ENCODE results near the gene TNFSF13B. TPM values are rescaled to one million over a fixed set of nuclear protein-coding genes. Genes with fewer than 3 reads are reported as not detected.

The TNFSF13B gene, protein sequence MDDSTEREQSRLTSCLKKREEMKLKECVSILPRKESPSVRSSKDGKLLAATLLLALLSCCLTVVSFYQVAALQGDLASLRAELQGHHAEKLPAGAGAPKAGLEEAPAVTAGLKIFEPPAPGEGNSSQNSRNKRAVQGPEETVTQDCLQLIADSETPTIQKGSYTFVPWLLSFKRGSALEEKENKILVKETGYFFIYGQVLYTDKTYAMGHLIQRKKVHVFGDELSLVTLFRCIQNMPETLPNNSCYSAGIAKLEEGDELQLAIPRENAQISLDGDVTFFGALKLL
- polyA plus RNA-seq (ENCODE audit: low read depth in 6 of 6): 10 to 100 TPM in 1 of 6 donors, 1 to 10 TPM in 4, not detected in 1; 3.2 to 20.6 (median 4.6) TPM

DNA sequence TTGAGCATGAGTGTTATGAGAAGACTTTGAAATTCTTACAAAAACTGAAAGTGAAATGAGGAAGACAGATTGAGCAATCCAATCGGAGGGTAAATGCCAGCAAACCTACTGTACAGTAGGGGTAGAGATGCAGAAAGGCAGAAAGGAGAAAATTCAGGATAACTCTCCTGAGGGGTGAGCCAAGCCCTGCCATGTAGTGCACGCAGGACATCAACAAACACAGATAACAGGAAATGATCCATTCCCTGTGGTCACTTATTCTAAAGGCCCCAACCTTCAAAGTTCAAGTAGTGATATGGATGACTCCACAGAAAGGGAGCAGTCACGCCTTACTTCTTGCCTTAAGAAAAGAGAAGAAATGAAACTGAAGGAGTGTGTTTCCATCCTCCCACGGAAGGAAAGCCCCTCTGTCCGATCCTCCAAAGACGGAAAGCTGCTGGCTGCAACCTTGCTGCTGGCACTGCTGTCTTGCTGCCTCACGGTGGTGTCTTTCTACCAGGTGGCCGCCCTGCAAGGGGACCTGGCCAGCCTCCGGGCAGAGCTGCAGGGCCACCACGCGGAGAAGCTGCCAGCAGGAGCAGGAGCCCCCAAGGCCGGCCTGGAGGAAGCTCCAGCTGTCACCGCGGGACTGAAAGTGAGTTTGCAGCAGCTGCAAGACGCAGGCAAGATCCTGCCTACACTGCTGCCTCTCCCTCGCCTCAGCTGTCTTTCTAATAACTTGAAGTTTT, at the start of gene TNFSF13B:
Gene TNFSF13B (plus strand): TSS at position 118 of the 728 bp plus-strand sequence. CDS start 178 bp downstream, at position 296.
- Mint-ChIP-seq H3K27ac (peak within 1 kb of the TSS; percentile 79 to 96 (median 93)), H3K36me3 (no peaks in the 10 kb centered on the region)

DNA sequence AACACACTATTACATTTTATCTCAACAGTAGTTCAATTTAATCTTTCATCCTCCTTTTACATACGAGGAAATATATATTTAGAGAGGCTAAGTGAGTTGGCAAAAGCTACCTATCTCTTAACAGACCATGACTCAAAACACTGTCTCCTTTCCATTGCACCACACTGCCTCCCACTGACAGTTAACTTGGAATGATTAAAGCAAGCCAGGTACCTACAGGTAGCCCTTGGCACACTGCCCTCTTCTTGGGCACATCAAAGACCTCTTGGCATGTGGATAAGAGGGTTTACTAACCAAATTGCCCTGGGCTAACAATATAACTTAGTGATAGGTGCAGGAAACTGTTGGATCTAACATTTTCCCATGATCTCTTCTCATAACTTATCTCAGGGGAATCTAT, 49.5 kb upstream of the TNFSF13B start:
- peaks cover 31 to 48% (median 33%) of the 10 kb centered on the region in 3 donors for H3K4me1 Mint-ChIP-seq

More for the DNA sequence above, at the start of gene TNFSF13B:
- Mint-ChIP-seq H3K4me3 (peak within 1 kb of the TSS; percentile 77 to 96 (median 88)), H3K9me3 (peaks cover 0 to 4% (median 0%) of the 10 kb centered on the region in 7 donors), H3K27me3 (no peaks in the 10 kb centered on the region), H3K4me1 (peaks cover 37 to 46% (median 38%) of the 10 kb centered on the region in 3 donors)
- ATAC-seq (ENCODE audit: low read depth in 2 of 2) (peak; percentile 73 to 75), DNase-seq (peak; percentile 37)

DNA sequence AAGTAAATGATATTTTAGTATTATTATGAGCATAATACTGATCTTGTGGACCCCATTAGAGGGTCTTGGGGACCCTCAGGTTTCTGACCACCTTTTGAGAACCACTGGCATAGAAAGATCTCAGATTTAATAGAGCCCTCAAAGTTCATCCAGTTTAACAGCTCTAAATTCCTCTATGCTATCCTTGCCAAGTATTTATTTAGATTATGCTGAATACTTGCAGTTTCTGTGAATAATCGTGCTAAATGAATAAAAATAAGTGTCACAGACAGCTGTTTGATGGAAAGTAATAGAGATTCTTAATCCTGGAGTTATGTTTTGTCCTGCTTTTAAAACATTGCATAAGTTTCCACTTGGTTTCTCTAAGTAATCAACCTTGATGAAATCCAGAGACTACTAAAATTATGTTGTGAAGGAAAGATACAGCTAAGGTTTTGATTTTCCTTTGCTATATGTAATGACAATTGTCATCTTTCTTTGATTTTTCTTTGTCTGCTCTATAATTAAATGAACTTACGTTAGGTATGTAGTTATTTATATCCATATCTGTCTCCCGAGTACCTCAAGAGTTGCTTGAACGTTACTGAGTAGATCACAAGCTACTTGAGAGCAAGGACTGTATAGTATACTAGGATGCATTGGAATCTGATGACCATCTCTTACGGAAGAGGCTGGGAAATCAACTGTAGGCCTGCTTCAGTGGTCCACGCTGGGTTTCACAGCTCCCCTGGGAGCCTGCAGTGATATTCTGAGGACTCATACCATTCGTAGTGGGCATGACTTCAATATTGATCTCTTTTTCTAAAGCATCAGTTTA, 45.6 kb upstream of the TNFSF13B start:
- Mint-ChIP-seq H3K9me3 (no peaks in the 10 kb centered on the region), H3K4me1 (peaks cover 36 to 48% (median 46%) of the 10 kb centered on the region in 3 donors), H3K4me3 (no peak overlapping the region), H3K36me3 (no peaks in the 10 kb centered on the region), H3K27me3 (no peaks in the 10 kb centered on the region), H3K27ac (no peak overlapping the region)
- no peak for ATAC-seq (ENCODE audit: low read depth in 2 of 2)
- no peak for DNase-seq

More for the DNA sequence above, 49.5 kb upstream of the TNFSF13B start:
- H3K27me3 Mint-ChIP-seq: no peaks in the 10 kb centered on the region
- peak overlapping the region in 5 of 6 donors; percentile 38 to 97 (median 92) for H3K27ac Mint-ChIP-seq
- H3K4me3 Mint-ChIP-seq: peak overlapping the region; percentile 12 to 100 (median 96)
- DNase-seq (no peak), ATAC-seq (ENCODE audit: low read depth in 2 of 2) (no peak)
- no peaks in the 10 kb centered on the region for H3K9me3 Mint-ChIP-seq
- peaks cover 0 to 6% of the 10 kb centered on the region in 2 donors for H3K36me3 Mint-ChIP-seq

DNA sequence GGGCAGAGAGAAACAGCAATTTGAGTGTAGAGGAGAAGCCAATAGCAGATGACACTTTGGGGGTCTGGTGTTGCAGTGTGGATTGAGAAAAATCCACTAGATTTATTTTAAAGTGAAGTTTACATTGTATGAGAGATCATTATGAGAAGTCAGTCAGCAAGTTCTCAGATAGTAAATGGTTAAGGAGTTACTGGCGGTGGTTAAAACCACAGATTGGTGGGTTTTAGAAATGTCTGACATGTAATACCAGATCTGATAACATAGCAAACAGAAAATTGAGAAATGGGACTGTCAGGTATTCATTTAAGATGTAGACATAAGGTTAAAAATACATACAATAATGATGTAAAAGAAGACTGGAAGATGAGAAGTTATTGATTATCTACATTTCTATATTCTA, 44.1 kb upstream of the TNFSF13B start:
- no peak for ATAC-seq (ENCODE audit: low read depth in 2 of 2)
- no peak for DNase-seq
- H3K27ac Mint-ChIP-seq: peak overlapping the region in 5 of 6 donors; percentile 2 to 90 (median 67)
- H3K27me3 Mint-ChIP-seq: no peaks in the 10 kb centered on the region
- H3K4me3 Mint-ChIP-seq: peak overlapping the region in 2 of 8 donors; percentile 1 to 11
- peaks cover 0 to 8% of the 10 kb centered on the region in 2 donors for H3K36me3 Mint-ChIP-seq
- H3K4me1 Mint-ChIP-seq: peaks cover 29 to 37% (median 31%) of the 10 kb centered on the region in 3 donors
- no peaks in the 10 kb centered on the region for H3K9me3 Mint-ChIP-seq

DNA sequence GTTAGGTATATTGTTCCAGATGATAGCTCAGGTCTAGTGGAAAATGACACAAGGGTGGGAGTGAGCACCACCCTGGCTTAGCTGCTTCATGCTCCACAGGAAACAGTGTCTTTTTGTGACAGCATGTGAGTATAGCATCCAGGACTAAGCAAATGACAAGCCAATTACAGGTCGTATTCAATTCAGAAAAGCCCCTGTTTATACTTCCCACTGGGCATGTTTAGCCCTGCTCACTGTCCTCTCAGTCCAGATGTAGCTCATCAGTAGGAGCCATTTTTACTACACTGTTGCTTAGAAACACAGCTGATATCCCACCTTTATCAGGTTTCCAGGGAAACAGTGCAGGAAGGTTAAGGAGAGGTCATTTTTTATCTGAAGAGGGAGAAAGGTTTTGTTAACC, 43.3 kb upstream of the TNFSF13B start:
- Mint-ChIP-seq H3K9me3 (no peaks in the 10 kb centered on the region), H3K27ac (peak overlapping the region in 4 of 6 donors; percentile 2 to 90 (median 58)), H3K27me3 (no peaks in the 10 kb centered on the region), H3K4me3 (no peak overlapping the region), H3K4me1 (peaks cover 27 to 37% (median 31%) of the 10 kb centered on the region in 3 donors), H3K36me3 (peaks cover 0 to 8% of the 10 kb centered on the region in 2 donors)
- DNase-seq: no peak
- ATAC-seq (ENCODE audit: low read depth in 2 of 2): peak; percentile 30 to 56

DNA sequence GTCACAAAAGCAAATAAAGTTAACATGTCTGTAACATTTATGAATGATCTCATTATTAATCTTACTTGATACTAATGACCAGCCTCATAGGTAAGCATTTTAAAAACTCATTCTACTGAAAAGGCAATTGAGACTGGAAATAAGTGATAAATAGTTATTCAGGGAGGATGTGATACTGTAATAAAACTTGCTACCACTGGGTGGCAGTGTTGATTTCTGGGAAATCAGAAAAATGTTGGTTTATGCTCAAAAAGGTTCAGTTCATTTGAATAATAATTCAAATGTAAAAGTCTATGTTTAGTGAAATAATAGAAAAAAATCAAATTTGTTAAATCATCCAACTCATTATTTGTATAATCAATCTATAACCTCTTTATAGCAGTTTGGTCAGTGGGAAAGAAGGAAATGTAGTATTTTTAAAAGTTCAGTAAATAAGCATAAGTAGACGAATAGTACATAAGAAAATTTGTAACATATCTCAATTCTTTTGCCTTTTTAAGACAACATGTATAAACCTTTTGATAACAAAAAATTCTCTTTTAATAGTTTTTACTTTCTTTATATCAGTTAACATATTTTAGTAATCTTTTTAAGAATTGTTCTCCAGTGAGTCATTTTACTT, 41.8 kb upstream of the TNFSF13B start:
- Mint-ChIP-seq H3K9me3 (no peaks in the 10 kb centered on the region), H3K36me3 (peaks cover 0 to 8% of the 10 kb centered on the region in 2 donors), H3K4me1 (peaks cover 27 to 43% (median 38%) of the 10 kb centered on the region in 3 donors), H3K4me3 (no peak overlapping the region), H3K27ac (no peak overlapping the region), H3K27me3 (no peaks in the 10 kb centered on the region)
- peak in 1 of 2 donors; percentile 40 for ATAC-seq (ENCODE audit: low read depth in 2 of 2)
- peak; percentile 38 for DNase-seq

DNA sequence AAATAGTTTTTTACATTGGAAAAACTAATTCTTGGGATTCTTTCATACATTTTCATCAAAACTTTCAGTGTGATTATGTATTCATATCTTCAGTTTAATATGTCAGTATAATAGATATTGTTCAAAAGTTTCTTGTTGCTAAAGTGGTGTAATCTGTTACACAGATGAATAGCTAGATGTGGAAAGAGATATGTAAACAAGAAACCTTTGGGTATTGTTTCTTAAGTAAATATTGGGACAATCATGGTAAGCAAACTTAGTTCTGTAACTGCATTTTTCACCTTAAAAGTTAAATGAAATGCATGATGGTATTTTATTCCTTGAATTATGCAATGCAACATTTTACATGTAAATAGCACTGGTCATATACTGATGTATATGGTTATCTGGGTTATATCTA, 39.1 kb upstream of the TNFSF13B start:
- DNase-seq (no peak), ATAC-seq (ENCODE audit: low read depth in 2 of 2) (no peak)
- Mint-ChIP-seq H3K4me3 (no peak overlapping the region), H3K4me1 (peaks cover 24 to 34% (median 26%) of the 10 kb centered on the region in 3 donors), H3K36me3 (peaks cover 7 to 12% of the 10 kb centered on the region in 2 donors), H3K9me3 (no peaks in the 10 kb centered on the region), H3K27ac (no peak overlapping the region), H3K27me3 (no peaks in the 10 kb centered on the region)

DNA sequence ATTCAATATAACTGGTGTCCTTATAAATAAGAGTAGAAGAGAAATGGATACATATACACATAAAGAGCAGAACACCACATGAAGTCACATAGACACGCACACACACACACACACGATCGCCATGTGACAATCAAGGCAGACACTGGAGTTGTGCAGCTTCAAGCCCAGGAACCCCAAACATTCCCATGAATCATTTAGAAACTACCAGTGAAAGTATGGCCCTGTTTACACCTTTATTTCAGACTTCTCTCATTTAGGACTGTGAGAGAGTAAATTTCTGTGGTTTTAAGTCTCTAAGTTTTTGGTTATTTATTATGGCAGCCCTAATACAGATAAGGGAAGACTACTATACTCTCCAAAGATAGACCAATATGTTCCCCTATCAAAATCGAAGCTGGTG, 20.4 kb upstream of the TNFSF13B start:
- Mint-ChIP-seq H3K9me3 (peaks cover 11 to 34% (median 25%) of the 10 kb centered on the region in 7 donors), H3K27ac (peak overlapping the region in 1 of 6 donors; percentile 21), H3K4me3 (no peak overlapping the region), H3K27me3 (no peaks in the 10 kb centered on the region), H3K4me1 (no peaks in the 10 kb centered on the region), H3K36me3 (peaks cover 9 to 25% of the 10 kb centered on the region in 2 donors)
- no peak for DNase-seq
- no peak for ATAC-seq (ENCODE audit: low read depth in 2 of 2)

DNA sequence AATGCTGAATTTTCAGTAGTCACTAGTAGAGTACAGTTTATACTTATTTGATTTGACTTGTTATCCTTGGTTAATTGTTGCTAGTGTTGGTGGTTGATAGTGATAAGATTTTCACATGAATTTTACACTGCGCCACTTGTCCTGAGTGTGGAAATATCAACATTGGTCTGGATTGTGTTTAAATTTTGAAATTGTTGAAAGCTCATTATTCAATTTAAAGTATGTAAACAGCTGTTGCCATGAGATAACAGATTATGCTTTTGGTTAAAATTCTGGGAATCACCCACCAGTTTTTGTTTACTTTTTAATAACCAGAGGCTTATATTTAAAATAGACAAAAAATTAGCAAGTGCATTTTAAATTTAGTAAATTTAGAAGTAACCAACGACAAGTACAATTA, 12.3 kb upstream of the TNFSF13B start:
- H3K4me1 Mint-ChIP-seq: no peaks in the 10 kb centered on the region
- peaks cover 0 to 2% (median 0%) of the 10 kb centered on the region in 7 donors for H3K9me3 Mint-ChIP-seq
- peaks cover 7 to 10% of the 10 kb centered on the region in 2 donors for H3K36me3 Mint-ChIP-seq
- DNase-seq: no peak
- no peak overlapping the region for H3K4me3 Mint-ChIP-seq
- H3K27ac Mint-ChIP-seq: no peak overlapping the region
- H3K27me3 Mint-ChIP-seq: no peaks in the 10 kb centered on the region
- no peak for ATAC-seq (ENCODE audit: low read depth in 2 of 2)

DNA sequence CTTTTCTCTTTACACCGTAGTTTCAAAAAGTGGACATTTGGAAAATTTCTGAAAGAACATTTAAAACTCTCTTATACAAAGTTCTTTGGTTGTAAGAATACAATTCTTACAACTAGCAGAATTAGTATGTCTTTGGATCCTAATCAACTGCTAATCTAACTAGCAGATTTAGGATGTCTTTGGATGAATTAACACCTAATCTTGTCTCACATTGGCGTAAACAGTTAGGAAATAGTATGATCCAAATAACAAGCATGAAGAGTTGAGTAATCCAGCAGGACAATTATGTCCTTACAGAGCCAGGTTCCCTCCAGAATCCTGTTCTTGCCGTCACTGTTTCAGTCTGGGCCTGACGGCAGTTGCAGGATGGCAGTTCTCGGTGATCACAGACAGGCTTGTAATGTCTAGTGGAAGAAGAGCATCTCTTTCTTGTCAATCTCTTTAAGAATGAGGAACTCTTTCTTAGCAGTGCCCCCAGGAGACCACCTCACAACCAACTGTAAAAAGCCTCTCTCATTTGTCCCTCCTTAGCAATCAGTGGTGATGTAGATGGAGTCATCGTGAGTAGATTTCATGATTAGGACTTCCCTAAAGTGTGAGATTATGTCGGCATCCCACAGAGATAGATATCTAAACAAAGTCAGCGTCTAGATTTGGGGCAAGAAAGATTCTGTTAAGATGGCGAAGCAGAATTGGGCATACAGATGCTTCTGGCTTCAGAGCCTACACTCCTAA, 5.7 kb upstream of the TNFSF13B start:
- H3K4me3 Mint-ChIP-seq: no peak overlapping the region
- no peaks in the 10 kb centered on the region for H3K27me3 Mint-ChIP-seq
- peaks cover 7 to 11% of the 10 kb centered on the region in 2 donors for H3K36me3 Mint-ChIP-seq
- peak overlapping the region in 1 of 6 donors; percentile 47 for H3K27ac Mint-ChIP-seq
- H3K9me3 Mint-ChIP-seq: peaks cover 0 to 4% (median 0%) of the 10 kb centered on the region in 7 donors
- H3K4me1 Mint-ChIP-seq: peaks cover 16 to 25% (median 18%) of the 10 kb centered on the region in 3 donors
- DNase-seq (no peak), ATAC-seq (ENCODE audit: low read depth in 2 of 2) (no peak)

DNA sequence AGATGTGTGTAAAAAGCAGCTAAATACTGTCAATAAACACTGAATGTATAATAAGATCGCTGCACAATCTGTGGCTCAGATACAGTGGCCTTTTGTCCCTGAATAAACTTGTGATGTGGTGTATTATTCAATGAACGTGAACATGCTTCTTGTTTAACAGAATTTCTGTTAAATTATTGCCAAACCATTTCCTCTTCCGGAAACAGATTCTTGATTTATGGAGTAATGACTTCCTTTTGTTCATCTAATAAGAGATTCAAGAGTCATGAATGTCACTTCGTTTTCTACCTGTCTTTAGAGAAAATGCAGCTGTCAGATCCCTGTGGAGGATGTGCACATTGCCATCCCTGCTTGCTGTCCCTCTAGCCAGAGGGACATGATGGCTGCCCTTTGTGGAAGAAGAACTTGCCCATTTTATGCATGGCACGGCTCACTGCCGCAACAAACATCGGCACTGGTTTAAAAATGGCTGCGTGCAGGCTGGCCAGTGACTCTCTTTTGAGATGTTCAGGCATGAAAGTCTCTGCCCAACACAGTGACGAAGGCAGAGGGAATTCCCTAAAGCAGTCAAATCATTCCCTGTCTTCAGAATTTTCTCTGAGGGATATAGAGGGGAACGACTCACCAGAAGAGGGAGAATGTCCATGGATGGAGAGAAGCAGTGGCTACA, 3.1 kb upstream of the TNFSF13B start:
- DNase-seq: no peak
- Mint-ChIP-seq H3K36me3 (peaks cover 6 to 9% of the 10 kb centered on the region in 2 donors), H3K4me1 (peaks cover 35 to 46% (median 37%) of the 10 kb centered on the region in 3 donors), H3K9me3 (peaks cover 0 to 4% (median 0%) of the 10 kb centered on the region in 7 donors), H3K27me3 (no peaks in the 10 kb centered on the region), H3K4me3 (peak overlapping the region; percentile 54 to 92 (median 84)), H3K27ac (peak overlapping the region; percentile 78 to 93 (median 82))
- no peak for ATAC-seq (ENCODE audit: low read depth in 2 of 2)

Measured in naive B cell (primary cell).